Neural cell (in vitro differentiated cells): ENCODE results near the gene DTNBP1. TPM values are rescaled to one million over a fixed set of nuclear protein-coding genes. Genes with fewer than 3 reads are reported as not detected.

ENCODE experiments used
- H2AFZ ChIP-seq: fragments of 200-600, 300-800 bp; sonication (generic), shearing (Covaris generic); 2 replicates; pipeline ENCODE4 v1.6.0; 2014; ENCODE audit warnings: low read depth, mild to moderate bottlenecking, antibody characterized with exemption, low read length, moderate library complexity
- H3F3A ChIP-seq: fragments of 200-600 bp; shearing (Covaris generic); 2 replicates; pipeline ENCODE4 v1.6.1; 2016; ENCODE audit warnings: mild to moderate bottlenecking, moderate library complexity, mixed read lengths, antibody characterized with exemption, low read length; ENCODE audit not compliant: insufficient read depth, poor library complexity, severe bottlenecking
- H3K27ac ChIP-seq: fragments of 200-600, 300-800 bp; sonication (generic), shearing (Covaris generic); 2 replicates; pipeline ENCODE4 v1.5.1; 2014; ENCODE audit warnings: mild to moderate bottlenecking, low read length, moderate library complexity
- H3K27me3 ChIP-seq: fragments of 300-800, 200-600 bp; sonication (generic), shearing (Covaris generic); 2 replicates; pipeline ENCODE4 v1.6.0; 2014; ENCODE audit warnings: mild to moderate bottlenecking, low read depth, low read length, moderate library complexity; ENCODE audit not compliant: insufficient read depth
- H3K36me3 ChIP-seq: fragments of 300-800, 200-600 bp; sonication (generic), shearing (Covaris generic); 2 replicates; pipeline ENCODE4 v1.5.1; 2014; ENCODE audit warnings: mild to moderate bottlenecking, antibody characterized with exemption, low read length, moderate library complexity; ENCODE audit not compliant: insufficient read depth
- H3K4me2 ChIP-seq: fragments of 300-800, 200-600 bp; sonication (generic), shearing (Covaris generic); 2 replicates; pipeline ENCODE4 v1.6.0; 2014; ENCODE audit warnings: mild to moderate bottlenecking, low read length
- H3K4me3 ChIP-seq: fragments of 300-800, 200-600 bp; sonication (generic), shearing (Covaris generic); 2 replicates; pipeline ENCODE4 v1.5.1; 2014; ENCODE audit warnings: mild to moderate bottlenecking, low read length, moderate library complexity
- H3K79me2 ChIP-seq: fragments of 200-600 bp; shearing (Covaris generic); replicated peaks from 2 replicates; pipeline ENCODE4 v1.6.0; 2014; ENCODE audit warnings: mild to moderate bottlenecking, low read length, moderate library complexity; ENCODE audit not compliant: insufficient read depth
- H3K9ac ChIP-seq: fragments of 300-800, 200-600 bp; sonication (generic), shearing (Covaris generic); 2 replicates; pipeline ENCODE4 v1.6.1; 2016; ENCODE audit warnings: mild to moderate bottlenecking, low read length, mixed read lengths
- H3K9me2 ChIP-seq: fragments of 200-600 bp; shearing (Covaris generic); 2 replicates; pipeline ENCODE4 v1.6.1; 2016; ENCODE audit warnings: mild to moderate bottlenecking, low read length, mixed read lengths; ENCODE audit not compliant: insufficient read depth
- H3K9me3 ChIP-seq: fragments of 200-600, 300-800 bp; sonication (generic), shearing (Covaris generic); 2 replicates; pipeline ENCODE4 v1.6.1; 2016; ENCODE audit warnings: mild to moderate bottlenecking, mixed run types, low read length, moderate library complexity, mixed read lengths
- H4K20me1 ChIP-seq: fragments of 200-600 bp; shearing (Covaris generic); 2 replicates; pipeline ENCODE4 v1.6.1; 2016; ENCODE audit warnings: mild to moderate bottlenecking, mixed run types; ENCODE audit not compliant: insufficient read depth
- EP300 ChIP-seq: fragments of 450-650 bp; conservative IDR thresholded peaks from 2 replicates; pipeline ENCODE4 v1.6.1; 2014; ENCODE audit warnings: antibody characterized with exemption, mild to moderate bottlenecking, moderate library complexity; ENCODE audit not compliant: poor library complexity, severe bottlenecking
- EZH2 ChIP-seq: fragments of 200-600, 300-800 bp; shearing (Covaris generic), sonication (generic); IDR thresholded peaks from 2 replicates; pipeline ENCODE4 v1.6.1; 2014; ENCODE audit warnings: antibody characterized with exemption, low read length, borderline replicate concordance, mild to moderate bottlenecking; ENCODE audit not compliant: insufficient read depth, poor library complexity, severe bottlenecking
- MXI1 ChIP-seq: fragments of 450-650 bp; conservative IDR thresholded peaks from 2 replicates; pipeline ENCODE4 v1.6.1; 2014; ENCODE audit warnings: antibody characterized with exemption, mild to moderate bottlenecking; ENCODE audit not compliant: poor library complexity, severe bottlenecking
- POLR2AphosphoS5 ChIP-seq: IDR thresholded peaks from 2 replicates; pipeline ENCODE4 v1.6.1; 2012
- RAD21 ChIP-seq: fragments of 450-650 bp; conservative IDR thresholded peaks from 2 replicates; pipeline ENCODE4 v1.6.1; 2014; ENCODE audit warnings: antibody characterized with exemption, mild to moderate bottlenecking, moderate library complexity
- SMC3 ChIP-seq: fragments of 450-650 bp; conservative IDR thresholded peaks from 2 replicates; pipeline ENCODE4 v1.6.1; 2014; ENCODE audit warnings: antibody characterized with exemption, mild to moderate bottlenecking, moderate library complexity; ENCODE audit not compliant: poor library complexity
- TAF1 ChIP-seq: IDR thresholded peaks from 2 replicates; pipeline ENCODE4 v1.6.1; 2012; ENCODE audit warnings: low read depth
- polyA plus RNA-seq: library from polyadenylated mRNA; depleted of rRNA; stranded (reverse); fragments of >200 nt; gene quantifications from 2 replicates; pipeline ENCODE4 v1.2.3, GENCODE V29; 2014
- TF ChIP-seq, protein P1 (sequence below): fragments of 450-650 bp; IDR thresholded peaks from 2 replicates; pipeline ENCODE4 v1.5.1; 2014; ENCODE audit warnings: antibody characterized with exemption, mild to moderate bottlenecking, moderate library complexity; ENCODE audit not compliant: poor library complexity, severe bottlenecking
- TF ChIP-seq, protein P2 (sequence below): IDR thresholded peaks from 2 replicates; pipeline ENCODE4 v1.6.1; 2012; ENCODE audit warnings: borderline replicate concordance

DTNBP1 gene
- polyA plus RNA-seq, 1 donor from 2014 or later, result 22.6 TPM

DNA sequence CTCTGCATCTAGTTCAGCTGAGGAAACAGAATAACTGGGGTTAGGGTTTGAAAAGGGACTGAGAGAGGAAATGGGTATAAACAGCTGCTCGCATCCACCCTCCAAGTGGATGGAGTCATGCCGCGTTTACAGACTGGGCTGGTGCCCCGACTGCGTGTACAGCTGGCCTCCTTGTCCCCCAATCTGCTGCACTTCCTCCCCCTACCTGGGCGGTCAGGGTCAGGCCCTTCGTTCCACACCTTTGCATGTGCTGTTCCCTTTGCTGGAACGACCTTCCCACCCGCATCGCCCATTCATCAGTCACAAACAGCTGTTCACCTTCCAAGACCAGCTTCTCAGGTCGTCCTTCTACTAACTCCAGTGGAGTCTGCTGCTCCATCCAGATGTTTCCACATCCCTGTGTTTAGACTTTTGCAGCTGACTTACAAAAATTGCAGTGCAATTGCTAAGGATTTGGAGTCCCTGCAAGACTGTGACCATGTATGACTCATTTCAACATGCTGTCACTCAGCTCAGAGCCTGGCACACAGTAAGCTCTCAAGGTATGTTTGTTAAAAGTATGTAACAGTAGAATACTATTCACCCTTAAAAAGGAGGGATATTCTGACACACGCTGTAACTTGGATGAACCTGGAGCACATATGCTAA is 129.3 kb downstream of the DTNBP1 start:
- Histone ChIP-seq H3K79me2 (no peaks in the 10 kb centered on the region), H2AFZ (no peak overlapping the region), H3K27ac (no peak overlapping the region), H3K27me3 (no peaks in the 10 kb centered on the region), H4K20me1 (no peaks in the 10 kb centered on the region), H3K9me2 (no peaks in the 10 kb centered on the region), H3K4me3 (no peak overlapping the region), H3K9me3 (no peaks in the 10 kb centered on the region), H3K4me2 (no peak overlapping the region), H3F3A (no peaks in the 10 kb centered on the region), H3K36me3 (no peaks in the 10 kb centered on the region), H3K9ac (no peak overlapping the region)
- TF ChIP-seq SMC3, result no peak
- TF ChIP-seq, protein P1, sequence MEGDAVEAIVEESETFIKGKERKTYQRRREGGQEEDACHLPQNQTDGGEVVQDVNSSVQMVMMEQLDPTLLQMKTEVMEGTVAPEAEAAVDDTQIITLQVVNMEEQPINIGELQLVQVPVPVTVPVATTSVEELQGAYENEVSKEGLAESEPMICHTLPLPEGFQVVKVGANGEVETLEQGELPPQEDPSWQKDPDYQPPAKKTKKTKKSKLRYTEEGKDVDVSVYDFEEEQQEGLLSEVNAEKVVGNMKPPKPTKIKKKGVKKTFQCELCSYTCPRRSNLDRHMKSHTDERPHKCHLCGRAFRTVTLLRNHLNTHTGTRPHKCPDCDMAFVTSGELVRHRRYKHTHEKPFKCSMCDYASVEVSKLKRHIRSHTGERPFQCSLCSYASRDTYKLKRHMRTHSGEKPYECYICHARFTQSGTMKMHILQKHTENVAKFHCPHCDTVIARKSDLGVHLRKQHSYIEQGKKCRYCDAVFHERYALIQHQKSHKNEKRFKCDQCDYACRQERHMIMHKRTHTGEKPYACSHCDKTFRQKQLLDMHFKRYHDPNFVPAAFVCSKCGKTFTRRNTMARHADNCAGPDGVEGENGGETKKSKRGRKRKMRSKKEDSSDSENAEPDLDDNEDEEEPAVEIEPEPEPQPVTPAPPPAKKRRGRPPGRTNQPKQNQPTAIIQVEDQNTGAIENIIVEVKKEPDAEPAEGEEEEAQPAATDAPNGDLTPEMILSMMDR, result no peak
- TF ChIP-seq EP300, result no peak
- TF ChIP-seq RAD21, result no peak

DNA sequence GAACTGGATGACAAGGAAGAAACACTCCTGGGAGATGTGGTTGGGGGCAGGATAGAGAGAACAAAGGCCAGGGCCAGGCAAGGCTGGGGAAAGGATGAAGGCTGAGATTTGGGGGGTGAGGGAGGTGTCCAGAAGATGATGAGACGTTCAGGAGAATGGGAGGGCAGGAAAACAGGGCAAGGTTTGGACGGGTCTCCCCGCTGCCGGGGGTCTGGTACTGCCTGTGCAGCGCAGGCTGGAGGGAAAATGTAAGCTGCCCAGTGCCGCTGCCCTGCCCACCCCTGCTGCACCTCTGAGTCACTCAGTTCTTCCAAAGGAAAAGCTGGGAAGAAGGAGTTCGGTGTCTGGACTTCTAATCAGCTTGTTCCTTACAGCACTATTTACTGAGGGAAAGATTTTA is 130.9 kb downstream of the DTNBP1 start:
- TF ChIP-seq POLR2AphosphoS5 (no peak), MXI1 (no peak), EP300 (no peak), EZH2 (no peak), TAF1 (no peak)
- TF ChIP-seq, protein P1, result no peak
- TF ChIP-seq, protein P2, sequence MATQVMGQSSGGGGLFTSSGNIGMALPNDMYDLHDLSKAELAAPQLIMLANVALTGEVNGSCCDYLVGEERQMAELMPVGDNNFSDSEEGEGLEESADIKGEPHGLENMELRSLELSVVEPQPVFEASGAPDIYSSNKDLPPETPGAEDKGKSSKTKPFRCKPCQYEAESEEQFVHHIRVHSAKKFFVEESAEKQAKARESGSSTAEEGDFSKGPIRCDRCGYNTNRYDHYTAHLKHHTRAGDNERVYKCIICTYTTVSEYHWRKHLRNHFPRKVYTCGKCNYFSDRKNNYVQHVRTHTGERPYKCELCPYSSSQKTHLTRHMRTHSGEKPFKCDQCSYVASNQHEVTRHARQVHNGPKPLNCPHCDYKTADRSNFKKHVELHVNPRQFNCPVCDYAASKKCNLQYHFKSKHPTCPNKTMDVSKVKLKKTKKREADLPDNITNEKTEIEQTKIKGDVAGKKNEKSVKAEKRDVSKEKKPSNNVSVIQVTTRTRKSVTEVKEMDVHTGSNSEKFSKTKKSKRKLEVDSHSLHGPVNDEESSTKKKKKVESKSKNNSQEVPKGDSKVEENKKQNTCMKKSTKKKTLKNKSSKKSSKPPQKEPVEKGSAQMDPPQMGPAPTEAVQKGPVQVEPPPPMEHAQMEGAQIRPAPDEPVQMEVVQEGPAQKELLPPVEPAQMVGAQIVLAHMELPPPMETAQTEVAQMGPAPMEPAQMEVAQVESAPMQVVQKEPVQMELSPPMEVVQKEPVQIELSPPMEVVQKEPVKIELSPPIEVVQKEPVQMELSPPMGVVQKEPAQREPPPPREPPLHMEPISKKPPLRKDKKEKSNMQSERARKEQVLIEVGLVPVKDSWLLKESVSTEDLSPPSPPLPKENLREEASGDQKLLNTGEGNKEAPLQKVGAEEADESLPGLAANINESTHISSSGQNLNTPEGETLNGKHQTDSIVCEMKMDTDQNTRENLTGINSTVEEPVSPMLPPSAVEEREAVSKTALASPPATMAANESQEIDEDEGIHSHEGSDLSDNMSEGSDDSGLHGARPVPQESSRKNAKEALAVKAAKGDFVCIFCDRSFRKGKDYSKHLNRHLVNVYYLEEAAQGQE, result no peak
- Histone ChIP-seq H2AFZ (no peak overlapping the region), H3K27me3 (no peaks in the 10 kb centered on the region), H3K9me3 (no peaks in the 10 kb centered on the region), H3K9ac (no peak overlapping the region), H3K79me2 (no peaks in the 10 kb centered on the region), H3K9me2 (no peaks in the 10 kb centered on the region), H4K20me1 (no peaks in the 10 kb centered on the region), H3F3A (no peaks in the 10 kb centered on the region), H3K4me3 (no peak overlapping the region), H3K4me2 (no peak overlapping the region), H3K36me3 (no peaks in the 10 kb centered on the region), H3K27ac (no peak overlapping the region)
